Measurements from ENCODE around the gene SMCO4. TPM values are rescaled to one million over a fixed set of nuclear protein-coding genes. Genes with fewer than 3 reads are reported as not detected.

The SMCO4 gene
- total RNA-seq, 1 experiment from 2014 or later: 9.3 TPM

DNA sequence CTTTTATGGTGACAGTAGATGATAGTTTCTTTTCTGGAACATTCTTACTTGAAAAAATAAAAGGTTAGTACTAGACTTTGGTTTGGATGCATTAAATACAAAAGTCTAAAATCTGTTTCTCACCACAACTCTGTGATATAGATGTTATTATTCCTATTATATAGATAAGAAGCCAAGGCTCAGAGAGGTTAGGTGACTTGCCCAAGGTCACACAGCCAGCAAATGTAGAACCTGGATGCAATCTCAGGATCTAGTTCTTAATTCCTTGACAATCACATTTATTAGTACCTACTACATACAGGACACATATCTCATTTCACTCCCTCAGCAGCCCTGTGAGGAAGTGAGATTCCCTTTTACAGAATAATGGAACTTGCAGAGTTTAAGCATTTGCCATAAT, 26.3 kb upstream of the SMCO4 start:
- CTCF ChIA-PET: no interaction called here
- Histone ChIP-seq H3K27ac (ENCODE audit: low read depth, low read length, poor library complexity, severe bottlenecking) (no peak overlapping the region), H3K4me1 (ENCODE audit: insufficient read depth, low read length, poor library complexity, severe bottlenecking) (no peaks in the 10 kb centered on the region), H3K4me3 (ENCODE audit: low read depth, low read length, poor library complexity, severe bottlenecking) (no peak overlapping the region), H3K9me3 (ENCODE audit: low read depth, low read length, poor library complexity, severe bottlenecking) (no peaks in the 10 kb centered on the region), H3K27me3 (replicated peaks; ENCODE audit: insufficient read depth, low read depth, low read length, poor library complexity) (no peaks in the 10 kb centered on the region), H3K36me3 (ENCODE audit: insufficient read depth, low read length, poor library complexity, severe bottlenecking) (no peaks in the 10 kb centered on the region)
- DNase-seq (ENCODE audit: low spot score): no peak
- TF ChIP-seq, protein P1, sequence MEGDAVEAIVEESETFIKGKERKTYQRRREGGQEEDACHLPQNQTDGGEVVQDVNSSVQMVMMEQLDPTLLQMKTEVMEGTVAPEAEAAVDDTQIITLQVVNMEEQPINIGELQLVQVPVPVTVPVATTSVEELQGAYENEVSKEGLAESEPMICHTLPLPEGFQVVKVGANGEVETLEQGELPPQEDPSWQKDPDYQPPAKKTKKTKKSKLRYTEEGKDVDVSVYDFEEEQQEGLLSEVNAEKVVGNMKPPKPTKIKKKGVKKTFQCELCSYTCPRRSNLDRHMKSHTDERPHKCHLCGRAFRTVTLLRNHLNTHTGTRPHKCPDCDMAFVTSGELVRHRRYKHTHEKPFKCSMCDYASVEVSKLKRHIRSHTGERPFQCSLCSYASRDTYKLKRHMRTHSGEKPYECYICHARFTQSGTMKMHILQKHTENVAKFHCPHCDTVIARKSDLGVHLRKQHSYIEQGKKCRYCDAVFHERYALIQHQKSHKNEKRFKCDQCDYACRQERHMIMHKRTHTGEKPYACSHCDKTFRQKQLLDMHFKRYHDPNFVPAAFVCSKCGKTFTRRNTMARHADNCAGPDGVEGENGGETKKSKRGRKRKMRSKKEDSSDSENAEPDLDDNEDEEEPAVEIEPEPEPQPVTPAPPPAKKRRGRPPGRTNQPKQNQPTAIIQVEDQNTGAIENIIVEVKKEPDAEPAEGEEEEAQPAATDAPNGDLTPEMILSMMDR (conservative IDR thresholded peaks at IDR 0.05; ENCODE audit: low read depth, low read length): no peak
- no peak for TF ChIP-seq EZH2 (IDR thresholded peaks at IDR 0.05; ENCODE audit: borderline replicate concordance, low read depth, low read length, poor library complexity, severe bottlenecking)
- intact Hi-C loops (cut with micrococcal nuclease; ENCODE audit: unreplicated experiment): no loop called here
- POLR2A ChIA-PET (ENCODE audit: low non-redundant PET): no interaction called here
- BruUV-seq (replicated peaks): no TSS peak

DNA sequence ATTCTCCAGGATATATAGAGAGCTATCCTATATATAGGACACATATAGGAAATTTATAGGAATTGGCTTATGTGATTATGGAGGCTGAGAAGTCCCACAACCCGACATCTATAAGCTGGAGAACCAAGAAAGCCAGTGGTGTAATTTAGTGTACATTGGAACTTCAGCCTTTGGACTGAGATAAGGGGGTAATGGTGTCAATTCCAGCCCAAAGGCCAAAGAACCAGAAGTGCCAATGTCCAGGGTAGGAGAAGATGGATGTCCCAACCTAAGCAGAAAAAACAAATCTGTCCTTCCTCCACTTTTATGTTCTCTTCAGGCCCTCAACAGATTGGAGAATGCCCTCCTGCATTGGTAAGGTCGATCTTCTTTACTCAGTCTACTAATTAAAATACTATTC, 25.5 kb upstream of the SMCO4 start:
- no peak for DNase-seq (ENCODE audit: low spot score)
- Histone ChIP-seq H3K27me3 (replicated peaks; ENCODE audit: insufficient read depth, low read depth, low read length, poor library complexity) (no peaks in the 10 kb centered on the region), H3K9me3 (ENCODE audit: low read depth, low read length, poor library complexity, severe bottlenecking) (no peaks in the 10 kb centered on the region), H3K4me3 (ENCODE audit: low read depth, low read length, poor library complexity, severe bottlenecking) (no peak overlapping the region), H3K4me1 (ENCODE audit: insufficient read depth, low read length, poor library complexity, severe bottlenecking) (no peaks in the 10 kb centered on the region), H3K36me3 (ENCODE audit: insufficient read depth, low read length, poor library complexity, severe bottlenecking) (no peaks in the 10 kb centered on the region), H3K27ac (ENCODE audit: low read depth, low read length, poor library complexity, severe bottlenecking) (no peak overlapping the region)
- intact Hi-C loops (cut with micrococcal nuclease; ENCODE audit: unreplicated experiment): no loop called here
- ChIA-PET CTCF (no interaction called here), POLR2A (ENCODE audit: low non-redundant PET) (no interaction called here)
- no peak for TF ChIP-seq EZH2 (IDR thresholded peaks at IDR 0.05; ENCODE audit: borderline replicate concordance, low read depth, low read length, poor library complexity, severe bottlenecking)
- TF ChIP-seq, protein P1 (conservative IDR thresholded peaks at IDR 0.05; ENCODE audit: low read depth, low read length): no peak
- BruUV-seq (replicated peaks): no TSS peak

DNA sequence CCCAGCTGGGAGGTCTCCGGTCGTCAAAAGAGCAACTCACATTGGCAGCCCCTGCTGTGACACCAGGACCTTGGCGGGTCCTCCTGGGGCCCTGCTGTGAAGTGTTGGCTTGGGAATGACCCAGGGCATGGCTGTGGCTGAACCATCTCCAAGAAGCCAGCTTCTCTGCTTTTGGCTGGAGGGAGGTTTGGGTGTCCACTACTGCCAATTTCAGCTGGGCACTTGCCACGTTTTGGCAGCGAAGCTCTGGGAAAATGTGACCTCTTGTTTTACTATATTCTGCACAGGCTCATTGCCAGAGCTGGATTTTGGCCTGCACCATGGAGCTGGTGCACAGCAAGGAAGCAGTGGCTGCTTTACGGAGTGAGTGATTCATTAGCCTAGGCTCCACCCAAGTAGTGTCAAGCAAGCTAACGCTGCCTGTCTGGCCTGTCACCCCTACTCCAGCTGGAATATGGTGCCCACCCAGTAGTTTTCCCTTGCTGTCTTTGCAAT, 24.3 kb upstream of the SMCO4 start:
- POLR2A ChIA-PET (ENCODE audit: low non-redundant PET): no interaction called here
- Histone ChIP-seq H3K9me3 (ENCODE audit: low read depth, low read length, poor library complexity, severe bottlenecking) (no peaks in the 10 kb centered on the region), H3K36me3 (ENCODE audit: insufficient read depth, low read length, poor library complexity, severe bottlenecking) (no peaks in the 10 kb centered on the region), H3K4me3 (ENCODE audit: low read depth, low read length, poor library complexity, severe bottlenecking) (no peak overlapping the region), H3K4me1 (ENCODE audit: insufficient read depth, low read length, poor library complexity, severe bottlenecking) (no peaks in the 10 kb centered on the region), H3K27me3 (replicated peaks; ENCODE audit: insufficient read depth, low read depth, low read length, poor library complexity) (no peaks in the 10 kb centered on the region), H3K27ac (ENCODE audit: low read depth, low read length, poor library complexity, severe bottlenecking) (no peak overlapping the region)
- CTCF ChIA-PET: no interaction called here
- DNase-seq (ENCODE audit: low spot score): no peak
- intact Hi-C loops (cut with micrococcal nuclease; ENCODE audit: unreplicated experiment): no loop called here
- no TSS peak for BruUV-seq (replicated peaks)
- TF ChIP-seq, protein P1 (conservative IDR thresholded peaks at IDR 0.05; ENCODE audit: low read depth, low read length): no peak
- no peak for TF ChIP-seq EZH2 (IDR thresholded peaks at IDR 0.05; ENCODE audit: borderline replicate concordance, low read depth, low read length, poor library complexity, severe bottlenecking)
